Endothelial cell of umbilical vein (primary cell): Measurements from ENCODE around the gene CMBL. TPM values are rescaled to one million over a fixed set of nuclear protein-coding genes. Genes with fewer than 3 reads are reported as not detected.

Source experiments
- BruUV-seq: library from RNA; stranded (reverse); fragments of 400-500 nt; replicated peaks from 2 replicates; lab custom pipeline; 2021; lab: Mats Ljungman, UMichigan
- CTCF ChIA-PET: fragments of 300-600, 350-600 bp; sonication (Branson Sonifier 250); formaldehyde crosslinking; loops from one replicate; lab custom pipeline; 2021; ENCODE audit warnings: antibody characterized with exemption, inconsistent platforms; lab: Charles Lee
- POLR2A ChIA-PET: fragments of 300-600, 350-600 bp; sonication (Branson Sonifier 250); formaldehyde crosslinking; loops from one replicate; lab custom pipeline; 2021; ENCODE audit warnings: antibody characterized with exemption, inconsistent platforms; lab: Charles Lee
- DNase-seq: peaks from one replicate; pipeline ENCODE4 v3.0.0-alpha.2; 2011; ENCODE audit warnings: low read depth, low spot score
- FAIRE-seq: peaks from 2 replicates; lab custom pipeline; 2011; peaks lifted over from hg19 to GRCh38; lab: Jason Lieb, UNC
- H2AFZ ChIP-seq: 2 replicates; pipeline ENCODE4 v1.6.0; 2012; ENCODE audit warnings: low read depth, low read length, control low read depth, inconsistent platforms
- H3K27ac ChIP-seq: 2 replicates; pipeline ENCODE4 v1.5.1; 2011; ENCODE audit warnings: low read depth, mild to moderate bottlenecking, control low read depth, low read length, moderate library complexity; ENCODE audit not compliant: insufficient read depth
- H3K27me3 ChIP-seq, 2 experiments: 2 replicates each; pipeline versions ENCODE4 v1.6.0 to v1.6.1; 2011; ENCODE audit warnings: low read length in 2 of 2, mixed read lengths in 1 of 2; ENCODE audit not compliant: control insufficient read depth in 2 of 2, insufficient read depth in 2 of 2
- H3K36me3 ChIP-seq, 2 experiments: 2 replicates in 1 of 2; 3 replicates in 1 of 2; pipeline ENCODE4 v1.5.1; 2011; ENCODE audit warnings: low read length in 2 of 2, mild to moderate bottlenecking in 1 of 2, moderate library complexity in 1 of 2; ENCODE audit not compliant: control insufficient read depth in 2 of 2, insufficient read depth in 2 of 2; ENCODE audit errors: extremely low read depth in 1 of 2
- H3K4me1 ChIP-seq: 3 replicates; pipeline ENCODE4 v1.5.1; 2011; ENCODE audit warnings: mild to moderate bottlenecking, low read length; ENCODE audit not compliant: control insufficient read depth, insufficient read depth; ENCODE audit errors: extremely low read depth
- H3K4me2 ChIP-seq: 2 replicates; pipeline ENCODE4 v1.6.1; 2011; ENCODE audit warnings: low read length, control low read depth, mixed read lengths; ENCODE audit not compliant: insufficient read depth
- H3K4me3 ChIP-seq, 3 experiments: fragments of 200-600 bp in 1 of 3; sonication (generic), shearing (Covaris generic) in 1 of 3; replicated peaks in 1 of 3; 2 replicates each; pipeline ENCODE4 v1.5.1; 2011 to 2016; ENCODE audit warnings: control low read depth in 3 of 3, low read length in 3 of 3, mild to moderate bottlenecking in 2 of 3, inconsistent platforms in 1 of 3, low read depth in 1 of 3, moderate library complexity in 1 of 3; ENCODE audit not compliant: insufficient read depth in 1 of 3
- H3K79me2 ChIP-seq: 2 replicates; pipeline ENCODE4 v1.6.0; 2012; ENCODE audit warnings: low read length, inconsistent platforms; ENCODE audit not compliant: control insufficient read depth, insufficient read depth
- H3K9ac ChIP-seq: replicated peaks from 2 replicates; pipeline ENCODE3; 2011; ENCODE audit warnings: low read length, control low read depth; ENCODE audit not compliant: insufficient read depth; ENCODE audit errors: extremely low read depth
- H3K9me1 ChIP-seq: replicated peaks from 3 replicates; pipeline ENCODE4 v1.6.0; 2011; ENCODE audit warnings: mild to moderate bottlenecking, low read length; ENCODE audit not compliant: control insufficient read depth, insufficient read depth; ENCODE audit errors: extremely low read depth
- H3K9me3 ChIP-seq: replicated peaks from 2 replicates; pipeline ENCODE4 v1.5.1; 2012; ENCODE audit warnings: low read length, inconsistent platforms; ENCODE audit not compliant: control insufficient read depth, insufficient read depth
- H4K20me1 ChIP-seq: replicated peaks from 2 replicates; pipeline ENCODE3; 2011; ENCODE audit warnings: mild to moderate bottlenecking, low read length; ENCODE audit not compliant: control insufficient read depth, insufficient read depth; ENCODE audit errors: extremely low read depth
- EZH2 ChIP-seq: IDR thresholded peaks from 2 replicates; pipeline ENCODE4 v1.6.1; 2012; ENCODE audit warnings: borderline replicate concordance, low read depth, mild to moderate bottlenecking, moderate library complexity, low read length, inconsistent platforms; ENCODE audit not compliant: severe bottlenecking
- FOS ChIP-seq: IDR thresholded peaks from 2 replicates; pipeline ENCODE4 v1.6.1; 2011; ENCODE audit warnings: mild to moderate bottlenecking, low read length, moderate library complexity, borderline replicate concordance; ENCODE audit not compliant: insufficient read depth
- GATA2 ChIP-seq: IDR thresholded peaks from 2 replicates; pipeline ENCODE4 v1.7.0; 2011; ENCODE audit warnings: low read depth, mild to moderate bottlenecking, moderate library complexity, mixed read lengths, low read length; ENCODE audit not compliant: insufficient read length, insufficient read depth
- JUN ChIP-seq: IDR thresholded peaks from 2 replicates; pipeline ENCODE4 v1.6.1; 2011; ENCODE audit warnings: borderline replicate concordance, low read depth; ENCODE audit not compliant: insufficient read length, insufficient read depth
- MYC ChIP-seq: IDR thresholded peaks from one replicate; pipeline ENCODE4 v1.6.1; 2011; ENCODE audit warnings: mild to moderate bottlenecking, low read depth, low read length
- POLR2A ChIP-seq: IDR thresholded peaks from 2 replicates; pipeline ENCODE4 v1.6.1; 2012; ENCODE audit warnings: low read depth, mild to moderate bottlenecking, control low read depth, low read length
- POLR2AphosphoS5 ChIP-seq: IDR thresholded peaks from 2 replicates; pipeline ENCODE4 v1.6.1; 2012; ENCODE audit warnings: low read depth, mild to moderate bottlenecking, control low read depth, low read length, moderate library complexity; ENCODE audit not compliant: insufficient read depth
- dilution Hi-C: fragments of 300-500 bp; cut with MboI; formaldehyde crosslinking; loops from one replicate; pipeline ENCODE4 v1.15.0; 2019; ENCODE audit warnings: low sequenced_read_pairs; ENCODE audit not compliant: extremely low pct_ligation_motif_present
- intact Hi-C: fragments of 100-400 bp; cut with micrococcal nuclease; formaldehyde crosslinking; loops from one replicate; pipeline ENCODE4 v1.10.0; 2022
- polyA plus RNA-seq, 4 experiments: library from polyadenylated mRNA; depleted of rRNA in 3 of 4; stranded (reverse) in 3 of 4; unstranded in 1 of 4; fragments of >200 nt; gene quantifications; 2 replicates each; pipeline versions ENCODE4 v1.2.1 to v1.2.3, GENCODE V29; 2011 to 2012; ENCODE audit warnings: missing spikeins in 1 of 4
- total RNA-seq: library from RNA; stranded (reverse); gene quantifications from 2 replicates; pipeline ENCODE4 v1.2.3, GENCODE V29; 2021
- TF ChIP-seq, protein P1 (sequence below), 2 donors: IDR thresholded peaks; 1 replicate in 1 of 2; 2 replicates in 1 of 2; pipeline ENCODE4 v1.5.1; 2011; ENCODE audit warnings: low read length in 2 of 2, mild to moderate bottlenecking in 2 of 2, moderate library complexity in 2 of 2, control low read depth in 1 of 2, inconsistent platforms in 1 of 2, low read depth in 1 of 2; ENCODE audit not compliant: insufficient read depth in 1 of 2; ENCODE audit errors: extremely low read depth in 1 of 2
- TF ChIP-seq, protein P2 (sequence below): IDR thresholded peaks from 2 replicates; pipeline ENCODE4 v1.6.1; 2011; ENCODE audit not compliant: insufficient read depth, insufficient read length

The CMBL gene
- total and polyA plus RNA-seq, 2 donors (not counting 3 experiments of a cell fraction or from before 2014, with no cell fraction given): 15.9 to 19.8 TPM

DNA sequence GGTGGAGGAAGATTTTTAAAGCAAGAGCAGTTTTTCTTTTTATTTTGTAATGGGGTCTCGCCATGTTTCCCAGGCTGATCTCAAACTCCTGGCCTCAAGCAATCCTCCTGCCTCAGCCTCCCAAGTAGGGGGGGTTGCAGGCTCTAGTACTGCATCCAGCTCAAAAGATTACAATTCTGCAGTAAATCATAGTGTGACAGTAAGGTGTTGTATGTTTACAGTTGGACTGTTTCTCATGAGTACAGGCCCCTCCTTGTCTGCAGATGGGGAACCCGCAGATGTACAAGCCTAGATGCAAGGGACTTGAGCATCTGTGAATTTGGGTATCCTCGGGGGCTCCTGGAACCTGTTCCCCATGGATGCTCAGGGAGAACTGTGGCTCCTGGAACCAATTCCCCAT is 54.3 kb downstream of the CMBL start:
- H3K4me1 ChIP-seq: peaks cover 14% of the 10 kb centered on the region
- dilution Hi-C loops: loop anchor here (25.0 kb wide), 1 partner anchor 159 kb away; no protein-coding TSS in a partner anchor
- no peak for DNase-seq
- H3K9me1 ChIP-seq: no peaks in the 10 kb centered on the region
- peaks cover 4% of the 10 kb centered on the region for H4K20me1 ChIP-seq
- ChIA-PET CTCF (no interaction called here), POLR2A (no interaction called here)
- H3K9ac ChIP-seq: no peak overlapping the region
- no peak overlapping the region for H2AFZ ChIP-seq
- H3K4me3 ChIP-seq: no peak overlapping the region
- no peaks in the 10 kb centered on the region for H3K27me3 ChIP-seq
- no peaks in the 10 kb centered on the region for H3K9me3 ChIP-seq
- FAIRE-seq: peak; percentile 37
- BruUV-seq: no TSS peak
- no peak overlapping the region for H3K27ac ChIP-seq
- intact Hi-C loops: no loop called here
- H3K4me2 ChIP-seq: peak overlapping the region; percentile 27
- H3K79me2 ChIP-seq: peaks cover 80% of the 10 kb centered on the region
- no peak for TF ChIP-seq POLR2A
- TF ChIP-seq EZH2: no peak
- no peak for TF ChIP-seq MYC
- no peak for TF ChIP-seq POLR2AphosphoS5
- H3K36me3 ChIP-seq: peaks cover 28 to 31% of the 10 kb centered on the region in 2 experiments

DNA sequence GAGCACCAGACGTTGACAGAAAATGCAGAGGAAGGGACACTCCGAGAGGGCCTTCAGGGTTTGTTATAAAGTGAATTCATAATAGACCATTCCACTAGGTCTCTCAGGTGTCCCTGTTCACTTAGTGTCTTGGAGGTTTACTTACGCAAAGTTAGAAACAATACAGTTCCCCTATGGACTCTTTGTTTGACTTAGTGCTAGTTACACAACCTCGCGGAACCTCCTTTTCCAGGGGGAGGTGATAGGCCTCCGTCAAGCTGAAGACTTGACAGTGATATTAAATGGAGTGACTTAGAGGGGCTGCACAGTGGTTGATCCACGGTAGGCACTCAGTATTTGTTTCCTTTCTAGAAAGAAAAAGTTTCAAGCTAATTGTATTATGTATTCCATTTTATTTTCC is 56.3 kb downstream of the CMBL start:
- FAIRE-seq (peak; percentile 38), DNase-seq (no peak)
- intact Hi-C loops: no loop called here
- Histone ChIP-seq H3K4me2 (peak overlapping the region; percentile 87), H3K4me1 (peaks cover 14% of the 10 kb centered on the region), H3K9ac (peak overlapping the region; percentile 96), H2AFZ (no peak overlapping the region), H3K9me1 (no peaks in the 10 kb centered on the region), H3K27me3 (no peaks in the 10 kb centered on the region), H3K79me2 (peaks cover 69% of the 10 kb centered on the region), H3K4me3 (peak overlapping the region; percentile 83 to 95 (median 93)), H3K9me3 (no peaks in the 10 kb centered on the region), H3K36me3 (peaks cover 14 to 18% of the 10 kb centered on the region in 2 experiments), H3K27ac (no peak overlapping the region), H4K20me1 (peaks cover 4% of the 10 kb centered on the region)
- TF ChIP-seq, protein P1, sequence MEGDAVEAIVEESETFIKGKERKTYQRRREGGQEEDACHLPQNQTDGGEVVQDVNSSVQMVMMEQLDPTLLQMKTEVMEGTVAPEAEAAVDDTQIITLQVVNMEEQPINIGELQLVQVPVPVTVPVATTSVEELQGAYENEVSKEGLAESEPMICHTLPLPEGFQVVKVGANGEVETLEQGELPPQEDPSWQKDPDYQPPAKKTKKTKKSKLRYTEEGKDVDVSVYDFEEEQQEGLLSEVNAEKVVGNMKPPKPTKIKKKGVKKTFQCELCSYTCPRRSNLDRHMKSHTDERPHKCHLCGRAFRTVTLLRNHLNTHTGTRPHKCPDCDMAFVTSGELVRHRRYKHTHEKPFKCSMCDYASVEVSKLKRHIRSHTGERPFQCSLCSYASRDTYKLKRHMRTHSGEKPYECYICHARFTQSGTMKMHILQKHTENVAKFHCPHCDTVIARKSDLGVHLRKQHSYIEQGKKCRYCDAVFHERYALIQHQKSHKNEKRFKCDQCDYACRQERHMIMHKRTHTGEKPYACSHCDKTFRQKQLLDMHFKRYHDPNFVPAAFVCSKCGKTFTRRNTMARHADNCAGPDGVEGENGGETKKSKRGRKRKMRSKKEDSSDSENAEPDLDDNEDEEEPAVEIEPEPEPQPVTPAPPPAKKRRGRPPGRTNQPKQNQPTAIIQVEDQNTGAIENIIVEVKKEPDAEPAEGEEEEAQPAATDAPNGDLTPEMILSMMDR (IDR thresholded peaks at IDR 0.05; ENCODE audit: extremely low read depth in 1 of 2, insufficient read depth in 1 of 2, low read depth in 1 of 2, low read length in 2 of 2): no peak
- no peak for TF ChIP-seq POLR2A
- no peak for TF ChIP-seq JUN
- TF ChIP-seq FOS: no peak
- TF ChIP-seq POLR2AphosphoS5: no peak
- TF ChIP-seq, protein P2, sequence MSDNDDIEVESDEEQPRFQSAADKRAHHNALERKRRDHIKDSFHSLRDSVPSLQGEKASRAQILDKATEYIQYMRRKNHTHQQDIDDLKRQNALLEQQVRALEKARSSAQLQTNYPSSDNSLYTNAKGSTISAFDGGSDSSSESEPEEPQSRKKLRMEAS: no peak
- no peak for TF ChIP-seq GATA2
- TF ChIP-seq EZH2: no peak
- no peak for TF ChIP-seq MYC
- no TSS peak for BruUV-seq
- dilution Hi-C loops: loop anchor here (25.0 kb wide), 1 partner anchor 161 kb away; no protein-coding TSS in a partner anchor
- ChIA-PET POLR2A (interaction anchor here (1.7 kb wide), 1 partner anchor 102 kb away, joined by 5 read pairs; the partner anchor contains the start of gene MARCHF6), CTCF (no interaction called here)
